ENCODE measurements around the gene BNIPL. TPM values are rescaled to one million over a fixed set of nuclear protein-coding genes. Genes with fewer than 3 reads are reported as not detected.
A peak's percentile ranks its signal among the peaks of the same experiment; 100 is the strongest.

The BNIPL gene
- total and polyA plus RNA-seq, 2 of the 4 experiments (the other 2 are of a cell fraction), result under 0.01 to 0.38 TPM

GRCh38 chr1:150999051-150999674 is 37.2 kb upstream of the BNIPL start:
- peak overlapping the region; percentile 41; the same call in 1 of the 2 replicates for H3K18ac ChIP-seq (ENCODE audit: low read depth, low read length)
- ATAC-seq (ENCODE audit: low read depth) (peak; percentile 48), DNase-seq (peak; percentile 87)
- H3K79me1 ChIP-seq (ENCODE audit: low read depth in 1 of 2, low read length in 2 of 2), result no peaks in the 10 kb centered on the region; a peak in 1 of 4 replicates
- H3K4ac ChIP-seq (ENCODE audit: low read depth, low read length), result peak overlapping the region; percentile 72
- dilution Hi-C loops (cut with HindIII; ENCODE audit: low sequenced_read_pairs, unreplicated experiment), result no loop called here
- peak overlapping the region; percentile 74 for H2AFZ ChIP-seq (replicated peaks; ENCODE audit: low read length, poor library complexity)
- peaks cover 6% of the 10 kb centered on the region for H3K4me1 ChIP-seq (ENCODE audit: control insufficient read depth, insufficient read depth, low read length)
- peak overlapping the region; percentile 71; the same call in 1 of the 2 replicates for H3K14ac ChIP-seq (replicated peaks; ENCODE audit: low read depth, low read length)
- H2BK120ac ChIP-seq (ENCODE audit: low read depth, low read length), result peak overlapping the region; percentile 65
- H3K23ac ChIP-seq (ENCODE audit: low read depth, low read length), result peak overlapping the region; percentile 68; the same call in 1 of the 2 replicates
- no peaks in the 10 kb centered on the region for H3K27me3 ChIP-seq (ENCODE audit: control insufficient read depth, insufficient read depth, low read length)
- peak overlapping the region; percentile 49 for H4K91ac ChIP-seq (ENCODE audit: insufficient read depth, low read depth, low read length)
- peaks cover 34% of the 10 kb centered on the region for H3K36me3 ChIP-seq (ENCODE audit: control insufficient read depth, insufficient read depth, low read length)
- peak overlapping the region; percentile 51 for H2BK5ac ChIP-seq (ENCODE audit: low read depth, low read length, poor library complexity, severe bottlenecking)
- peaks cover 8% of the 10 kb centered on the region; the same call in 1 of the 2 replicates for H3K9me1 ChIP-seq (ENCODE audit: insufficient read depth, low read length)
- H3K27ac ChIP-seq (ENCODE audit: insufficient read depth, low read length), result no peak overlapping the region
- H3K4me2 ChIP-seq (ENCODE audit: low read depth, low read length), result no peak overlapping the region
- H3K9ac ChIP-seq (ENCODE audit: low read depth, low read length), result no peak overlapping the region
- POLR2A ChIA-PET (ENCODE audit: unreplicated experiment), result no interaction called here
- H2BK20ac ChIP-seq (ENCODE audit: low read depth, low read length), result peak overlapping the region; percentile 79; the same call in 1 of the 2 replicates
- CTCF ChIA-PET, result no interaction called here
- no peak overlapping the region for H2AK9ac ChIP-seq (replicated peaks; ENCODE audit: low read depth, low read length, poor library complexity)
- WGBS, 2 experiments (ENCODE audit: extremely low coverage in 2 of 2, insufficient read length in 1 of 2), result 59% methylated on average over 7 of the region's 17 CpGs; no CpG with 5 or more reads in 1 of the 2 experiments
- peak overlapping the region; percentile 5 to 69; a peak in 2 of 4 replicates for H4K8ac ChIP-seq (ENCODE audit: low read depth in 2 of 2, low read length in 2 of 2)
- in situ Hi-C loops (cut with MboI; ENCODE audit: low sequenced_read_pairs), result no loop called here
- H3K56ac ChIP-seq (ENCODE audit: extremely low read depth, insufficient read depth, low read length), result no peak overlapping the region
- intact Hi-C loops (cut with micrococcal nuclease), result no loop called here
- H3K9me3 ChIP-seq (ENCODE audit: control insufficient read depth, insufficient read depth, low read length), result no peaks in the 10 kb centered on the region
- no peak overlapping the region for H3K4me3 ChIP-seq (ENCODE audit: insufficient read depth, low read depth, low read length)
- BruUV-seq (replicated peaks), result no TSS peak
- H4K20me1 ChIP-seq (ENCODE audit: insufficient read depth, low read length), result no peaks in the 10 kb centered on the region
- H2AK5ac ChIP-seq (ENCODE audit: low read depth, low read length), result peak overlapping the region; percentile 59; the same call in 1 of the 2 replicates
- peak overlapping the region; percentile 64; the same call in 1 of the 3 replicates for H2BK15ac ChIP-seq (ENCODE audit: low read depth, low read length)
- peak overlapping the region; percentile 17; the same call in 1 of the 2 replicates for H4K5ac ChIP-seq (ENCODE audit: low read depth, low read length)
- TF ChIP-seq MXI1 (IDR thresholded peaks at IDR 0.05; ENCODE audit: borderline replicate concordance, low read depth, low read length) (no peak), BHLHE40 (IDR thresholded peaks at IDR 0.05; ENCODE audit: low read depth, low read length) (peak; percentile 51), CTCF (conservative IDR thresholded peaks at IDR 0.05; ENCODE audit: low read depth, low read length) (no peak), FOS (IDR thresholded peaks at IDR 0.05; ENCODE audit: low read depth, low read length) (0 out of 2 replicates have a peak, but pooled peaks have one; percentile 22), RFX5 (IDR thresholded peaks at IDR 0.05; ENCODE audit: low read depth, low read length) (no peak), POLR2A (IDR thresholded peaks at IDR 0.05; ENCODE audit: low read depth, low read length) (no peak), RCOR1 (IDR thresholded peaks at IDR 0.05; ENCODE audit: insufficient replicate concordance, low read length) (peak; percentile 28), CHD1 (IDR thresholded peaks at IDR 0.05; ENCODE audit: low read depth, low read length) (no peak), USF2 (IDR thresholded peaks at IDR 0.05; ENCODE audit: low read depth, low read length) (no peak; the same call in 1 of the 2 replicates), CEBPB (IDR thresholded peaks at IDR 0.05; ENCODE audit: low read depth, low read length) (no peak), ELK1 (IDR thresholded peaks at IDR 0.05; ENCODE audit: borderline replicate concordance, low read depth, low read length) (no peak), MAFK (IDR thresholded peaks at IDR 0.05; ENCODE audit: low read depth, low read length) (0 out of 2 replicates have a peak, but pooled peaks have one; percentile 19), SMC3 (IDR thresholded peaks at IDR 0.05; ENCODE audit: low read depth, low read length) (no peak), RAD21 (IDR thresholded peaks at IDR 0.05; ENCODE audit: low read length) (no peak), MAZ (IDR thresholded peaks at IDR 0.05; ENCODE audit: borderline replicate concordance, low read depth, low read length) (no peak)
